HG03025 (cell line): ENCODE results near the gene ZBTB49.

ENCODE experiments used
- ATAC-seq: cut with Tn5 transposase; IDR thresholded peaks from one replicate; pipeline ENCODE4 v1.9.1; 2021; ENCODE audit warnings: mild to moderate bottlenecking, moderate library complexity; ENCODE audit not compliant: unreplicated experiment, low FRiP score

Gene ZBTB49

DNA sequence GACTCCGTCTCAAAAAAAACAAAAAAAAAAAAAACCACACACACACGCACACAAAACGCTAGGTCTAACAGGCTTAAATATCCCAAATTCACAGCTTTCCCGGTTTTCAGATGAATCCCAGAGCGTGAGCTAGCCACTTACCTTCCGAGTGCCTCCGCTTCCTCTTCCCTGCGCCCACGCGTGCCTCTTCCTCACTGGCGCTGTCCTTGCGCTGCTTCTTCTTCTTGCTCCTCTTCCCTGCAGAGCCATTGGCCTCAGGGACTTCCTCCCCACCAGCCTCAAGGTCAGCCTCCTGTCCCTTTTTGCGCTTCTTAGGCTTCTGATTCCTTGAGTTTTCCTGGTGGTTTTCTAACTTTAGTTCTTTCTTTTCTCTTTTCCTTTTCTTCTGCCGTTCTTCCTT, 15.8 kb upstream of the ZBTB49 start:
- ATAC-seq: no peak

DNA sequence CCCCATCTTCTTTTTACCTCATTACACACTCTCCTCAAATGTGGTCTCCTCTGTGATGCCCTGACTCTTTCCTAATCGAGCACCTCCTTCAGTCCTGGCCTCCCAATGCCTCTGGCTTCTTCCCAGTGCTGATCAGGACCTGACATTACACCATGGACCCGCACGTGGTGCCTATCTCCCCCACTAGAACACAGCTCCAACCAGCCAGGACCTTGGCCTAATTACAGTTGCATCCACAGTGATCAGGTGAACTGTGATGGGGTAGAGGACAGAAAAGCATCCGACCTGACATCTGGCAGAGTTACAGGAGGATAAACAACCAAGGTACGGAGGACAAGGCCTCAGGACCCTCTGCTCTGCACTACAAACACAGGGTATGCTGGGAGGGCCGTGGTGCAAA, 12.5 kb upstream of the ZBTB49 start:
- ATAC-seq: no peak

DNA sequence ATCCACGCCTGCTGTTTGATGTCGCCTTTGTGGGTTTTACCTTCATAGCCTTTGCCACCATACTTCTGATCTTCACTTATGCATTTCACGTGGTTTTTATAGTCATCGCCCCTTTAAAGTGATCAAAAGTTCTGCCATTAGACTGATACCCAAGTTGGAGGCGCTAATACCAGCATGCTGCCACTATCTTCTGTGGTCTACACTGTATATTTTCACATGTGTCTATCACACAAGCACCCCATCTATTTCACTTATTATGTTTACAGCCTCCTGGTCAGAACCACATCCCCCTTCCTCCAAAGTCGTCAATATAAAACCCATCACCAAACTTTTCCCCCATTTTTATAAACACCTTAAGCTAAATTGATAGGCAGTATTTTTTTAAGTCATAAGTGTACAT, 8.3 kb upstream of the ZBTB49 start:
- no peak for ATAC-seq

DNA sequence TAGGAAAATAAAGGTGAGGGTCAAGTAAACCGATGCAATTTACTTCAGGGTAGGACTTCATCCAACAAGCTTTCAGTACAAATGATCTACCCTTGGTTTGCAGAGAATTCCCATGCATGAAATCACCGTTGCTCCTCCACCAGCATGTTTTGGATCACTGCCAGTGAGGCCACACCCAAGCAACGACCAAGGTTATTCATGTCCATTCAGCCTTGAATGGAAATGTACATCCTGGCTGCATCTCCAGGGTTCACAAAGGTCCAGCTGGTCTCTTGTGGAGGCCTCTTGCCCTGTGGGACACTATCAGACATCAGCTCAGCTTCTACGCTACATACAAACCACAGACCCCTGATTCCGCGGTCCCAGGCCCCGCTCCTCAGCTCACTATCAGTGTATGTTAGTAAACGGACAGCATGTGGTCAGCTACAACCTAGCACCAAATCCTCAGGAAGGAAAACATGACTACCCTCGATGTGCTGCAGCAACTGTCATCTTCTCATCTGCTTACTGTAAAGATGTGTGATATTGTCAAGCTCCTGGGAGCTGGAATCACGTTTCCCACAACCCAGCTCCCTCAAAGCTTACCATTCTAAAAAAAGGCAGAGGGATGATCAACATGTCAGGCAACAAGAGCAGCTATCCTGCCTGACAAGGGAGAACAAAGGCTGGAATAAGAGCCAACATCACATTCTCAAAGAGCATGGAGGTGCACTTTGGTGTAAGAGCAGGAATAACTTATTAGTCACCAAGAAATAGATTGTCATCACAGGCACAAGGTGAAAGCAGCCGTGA, 5.0 kb upstream of the ZBTB49 start:
- ATAC-seq: no peak

DNA sequence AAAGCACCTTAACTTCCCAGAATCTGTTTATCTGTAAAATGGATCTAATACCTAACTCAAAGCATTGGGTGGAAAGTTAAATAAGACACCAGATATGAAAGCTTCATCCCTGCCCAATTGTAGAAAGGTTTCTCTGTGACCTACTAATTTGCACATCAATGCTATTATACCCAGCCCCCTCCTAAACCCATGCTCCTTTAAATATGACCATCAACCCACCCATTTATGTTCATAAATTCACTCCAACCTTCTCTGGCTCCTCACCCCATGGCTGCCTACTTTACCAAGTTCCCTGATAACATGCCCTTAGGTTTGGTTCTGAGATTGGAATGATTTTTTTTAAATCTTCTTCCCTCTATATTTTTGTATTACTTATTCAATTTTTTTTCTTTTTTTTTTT, 2.0 kb upstream of the ZBTB49 start:
- ATAC-seq: no peak

DNA sequence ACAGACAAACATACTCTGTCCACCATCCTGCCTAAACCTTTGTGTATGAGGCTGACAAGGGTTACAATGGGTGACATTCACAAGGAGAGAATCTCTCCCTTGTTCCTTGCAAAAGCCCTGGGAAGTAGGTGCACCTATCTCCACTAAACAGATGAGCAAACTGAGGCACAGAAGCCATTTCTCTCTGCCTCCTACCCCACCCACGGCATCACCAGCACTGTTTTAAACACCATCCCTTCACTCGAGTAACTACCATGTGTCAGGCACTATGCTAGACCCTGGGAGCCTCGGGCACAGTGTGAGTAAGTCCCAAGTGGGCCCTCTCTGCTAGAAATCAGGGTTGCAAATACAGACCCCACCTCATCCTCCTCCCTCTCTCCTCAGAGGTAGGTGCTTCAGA, 996 bp upstream of the ZBTB49 start:
- ATAC-seq: no peak

DNA sequence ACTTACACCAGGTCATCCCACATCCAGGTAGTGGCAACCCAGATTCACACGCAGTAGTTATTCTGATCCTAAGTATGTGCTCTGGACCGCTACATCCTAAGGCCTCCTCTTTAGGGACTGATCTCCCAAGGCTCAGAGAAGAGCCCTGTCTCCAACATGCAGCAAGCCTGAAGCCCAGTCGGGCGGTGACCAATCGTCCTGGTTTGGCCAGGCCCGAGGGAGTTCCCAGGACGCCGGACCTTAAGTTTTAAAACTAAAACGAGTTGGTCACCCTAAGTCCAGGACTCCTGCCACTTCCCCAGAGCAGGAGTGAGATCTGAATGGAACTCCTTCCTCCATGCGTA, 482 bp upstream of the ZBTB49 start:
- ATAC-seq: peak; percentile 18

DNA sequence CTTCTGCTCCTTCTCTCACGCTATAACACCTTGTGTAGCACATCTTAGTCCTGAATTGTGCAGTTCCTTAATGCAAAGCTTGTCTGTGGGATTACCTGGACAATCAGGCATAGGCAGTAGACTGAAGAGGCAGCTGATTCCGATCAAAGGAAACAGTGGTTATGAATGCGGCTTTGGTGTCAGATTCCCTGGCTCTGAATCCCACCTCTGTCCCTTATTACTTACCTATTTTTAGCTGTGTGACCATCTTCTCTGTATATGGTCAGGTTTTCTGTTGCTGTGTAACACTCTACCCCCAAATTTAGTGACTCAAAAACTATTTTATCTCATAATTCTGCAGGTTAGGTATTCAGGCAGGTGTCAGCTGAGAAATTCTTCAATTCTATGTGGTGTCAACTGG, 3.2 kb downstream of the ZBTB49 start:
- ATAC-seq: no peak

DNA sequence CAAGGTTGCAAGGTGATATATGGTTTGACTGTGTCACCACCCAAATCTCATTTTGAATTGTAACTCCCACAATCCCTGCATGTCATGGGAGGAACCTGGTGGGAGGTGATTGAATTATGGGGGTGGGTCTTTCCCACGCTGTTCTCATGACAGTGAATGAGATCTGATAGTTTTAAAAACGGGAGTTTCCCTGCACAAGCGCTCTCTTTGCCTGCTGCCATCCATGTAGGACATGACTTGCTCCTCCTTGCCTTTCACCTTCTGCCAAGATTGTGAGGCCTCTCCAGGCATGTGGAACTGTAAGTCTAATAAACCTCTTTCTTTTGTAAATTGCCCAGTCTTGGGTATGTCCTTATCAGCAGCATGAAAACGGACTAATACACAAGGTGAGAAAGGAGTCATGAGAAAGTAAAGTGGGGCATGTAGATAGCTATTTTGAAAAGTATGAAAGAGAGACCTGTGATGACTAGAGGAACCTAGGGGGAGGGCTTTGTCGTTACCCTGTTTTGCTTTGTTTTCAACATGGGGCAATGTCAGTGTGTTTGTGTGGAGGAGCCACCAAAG, 6.3 kb downstream of the ZBTB49 start:
- ATAC-seq: no peak

DNA sequence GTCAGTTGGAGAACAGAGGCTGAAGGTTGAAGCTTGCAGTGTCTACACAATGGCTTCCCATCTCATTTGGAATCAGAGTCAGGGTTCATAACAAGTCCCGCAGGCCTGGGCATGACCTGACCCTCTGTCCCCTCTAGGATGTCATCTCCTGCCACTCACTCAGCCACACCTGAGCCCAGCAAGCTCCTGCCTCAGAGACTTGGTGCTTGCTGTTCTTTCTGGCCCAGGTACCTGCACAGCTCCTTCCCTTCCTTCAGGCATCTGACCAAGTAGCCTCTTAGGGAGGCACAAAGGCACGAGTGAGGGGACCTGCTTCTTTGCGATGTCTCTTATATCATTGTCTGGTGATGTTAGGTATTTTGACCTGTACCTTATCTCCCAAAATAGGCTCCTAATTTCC, 9.0 kb downstream of the ZBTB49 start:
- no peak for ATAC-seq

DNA sequence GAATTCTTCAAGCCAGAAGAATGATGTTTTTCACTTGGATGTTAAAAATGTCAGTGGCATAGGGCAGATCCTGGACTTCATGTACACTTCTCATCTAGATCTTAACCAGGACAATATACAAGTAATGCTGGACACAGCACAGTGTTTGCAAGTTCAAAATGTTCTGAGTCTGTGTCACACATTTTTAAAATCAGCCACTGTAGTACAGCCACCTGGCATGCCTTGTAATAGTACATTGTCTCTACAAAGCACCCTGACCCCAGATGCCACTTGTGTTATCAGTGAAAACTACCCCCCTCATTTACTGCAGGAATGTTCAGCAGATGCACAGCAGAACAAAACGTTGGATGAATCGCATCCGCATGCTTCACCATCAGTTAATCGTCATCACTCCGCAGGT, 11.9 kb downstream of the ZBTB49 start:
- ATAC-seq: no peak

DNA sequence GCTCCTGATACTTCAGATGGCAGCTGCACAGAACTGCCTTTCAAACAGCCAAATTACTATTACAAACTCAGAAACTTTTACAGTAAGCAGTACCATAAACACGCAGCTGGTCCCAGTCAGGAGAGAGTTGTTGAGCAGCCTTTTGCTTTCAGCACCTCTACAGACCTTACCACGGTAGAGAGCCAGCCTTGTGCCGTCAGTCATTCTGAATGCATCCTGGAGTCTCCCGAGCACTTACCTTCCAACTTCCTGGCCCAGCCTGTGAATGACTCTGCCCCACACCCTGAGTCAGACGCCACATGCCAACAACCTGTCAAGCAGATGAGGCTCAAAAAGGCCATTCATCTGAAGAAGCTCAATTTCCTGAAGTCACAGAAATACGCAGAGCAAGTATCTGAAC, 12.4 kb downstream of the ZBTB49 start:
- ATAC-seq: no peak

DNA sequence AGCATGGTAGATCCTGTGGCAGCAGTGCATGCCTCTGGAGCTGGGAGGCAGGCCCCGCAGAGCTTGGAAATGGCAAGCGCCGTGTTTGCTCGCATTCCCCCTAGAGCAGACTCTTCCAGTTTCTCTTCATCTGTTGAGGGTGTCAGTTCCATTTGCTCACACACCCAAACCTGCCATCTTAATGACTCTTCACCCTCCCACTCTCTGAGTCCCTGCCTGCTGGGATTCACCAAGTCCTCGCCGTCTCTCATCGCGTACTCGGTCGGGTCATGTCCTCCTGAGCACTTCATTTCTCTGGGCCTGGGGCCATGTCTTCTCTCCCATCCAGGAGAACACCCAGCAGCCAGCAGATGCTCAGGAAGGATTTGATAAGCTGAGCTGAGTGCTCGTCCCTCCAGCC, 16.9 kb downstream of the ZBTB49 start:
- ATAC-seq: no peak

DNA sequence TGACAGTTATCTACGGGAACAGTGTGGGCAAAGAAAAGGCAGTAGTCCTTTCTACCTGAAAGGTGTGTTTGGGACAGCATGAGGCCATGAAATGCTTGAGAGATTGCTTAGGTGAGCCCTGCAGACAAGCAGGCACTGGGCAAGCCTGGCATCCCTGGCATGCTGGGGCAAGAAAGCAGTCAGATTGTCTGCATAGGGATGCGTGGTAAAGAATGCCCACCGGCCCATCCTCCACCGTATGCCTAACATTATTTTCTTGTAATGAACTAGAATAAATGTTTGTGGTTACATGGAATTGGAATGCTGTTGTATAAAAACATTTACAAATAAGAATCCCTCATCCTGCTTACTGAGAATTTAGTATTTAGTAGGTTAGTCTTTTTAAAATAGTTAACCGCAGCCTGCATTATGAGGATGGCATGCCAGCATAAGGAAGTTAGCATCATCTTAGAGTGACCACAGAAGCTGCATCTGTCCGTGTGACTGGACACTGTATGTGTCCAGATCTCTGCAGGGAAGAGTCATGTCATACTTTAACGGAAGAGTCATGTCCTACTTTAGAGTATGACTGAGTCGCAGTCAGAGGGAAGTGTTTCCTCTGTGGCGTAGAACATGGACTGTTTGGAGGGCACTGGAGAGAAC, 18.9 kb downstream of the ZBTB49 start:
- ATAC-seq: no peak

DNA sequence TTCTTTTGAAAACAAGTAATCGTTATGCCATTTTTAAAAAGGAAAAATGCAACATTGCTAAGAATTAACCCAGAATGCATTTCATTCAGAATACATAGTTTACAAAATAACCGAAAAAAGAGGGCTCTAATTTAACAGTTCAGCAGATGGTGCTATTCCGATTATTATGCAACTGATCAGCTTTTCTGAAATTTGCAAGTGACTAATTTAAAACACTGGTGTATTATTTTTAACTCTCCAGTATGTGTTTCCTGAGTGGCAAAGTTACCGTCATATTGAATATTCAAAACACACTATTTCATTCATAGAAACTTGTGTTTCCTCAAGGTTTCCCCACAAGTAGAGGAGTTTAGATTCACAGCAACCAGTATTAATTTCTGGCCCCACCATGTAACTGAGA, 21.1 kb downstream of the ZBTB49 start:
- no peak for ATAC-seq

DNA sequence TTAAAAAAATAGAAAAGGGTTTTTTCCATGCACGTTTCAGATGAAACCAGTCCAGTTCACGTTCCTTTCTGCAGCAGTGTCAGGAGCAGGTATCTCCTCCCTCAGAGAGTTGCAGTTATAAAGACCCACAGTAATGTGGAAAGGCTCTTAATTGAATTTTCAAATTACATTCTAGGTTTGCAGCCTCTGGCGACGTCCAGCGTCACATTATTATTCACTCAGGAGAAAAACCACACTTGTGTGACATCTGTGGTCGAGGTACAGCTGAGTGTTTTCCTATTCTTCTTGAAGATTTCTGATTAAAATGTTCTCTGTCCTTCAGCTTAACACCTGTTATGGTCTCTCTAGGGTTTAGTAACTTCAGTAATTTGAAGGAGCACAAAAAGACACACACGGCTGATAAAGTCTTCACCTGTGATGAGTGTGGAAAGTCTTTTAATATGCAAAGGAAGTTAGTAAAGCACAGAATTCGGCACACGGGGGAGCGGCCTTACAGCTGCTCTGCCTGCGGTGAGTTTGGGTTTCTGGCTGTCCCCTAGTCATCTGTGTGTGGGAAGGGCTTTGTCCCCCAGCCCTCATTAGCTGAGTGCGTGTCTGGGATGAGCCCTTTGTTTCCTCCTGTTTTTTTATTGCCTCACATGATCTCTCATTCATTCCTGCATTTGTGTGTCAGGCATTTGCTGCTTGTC, 25.6 kb downstream of the ZBTB49 start:
- ATAC-seq: no peak

DNA sequence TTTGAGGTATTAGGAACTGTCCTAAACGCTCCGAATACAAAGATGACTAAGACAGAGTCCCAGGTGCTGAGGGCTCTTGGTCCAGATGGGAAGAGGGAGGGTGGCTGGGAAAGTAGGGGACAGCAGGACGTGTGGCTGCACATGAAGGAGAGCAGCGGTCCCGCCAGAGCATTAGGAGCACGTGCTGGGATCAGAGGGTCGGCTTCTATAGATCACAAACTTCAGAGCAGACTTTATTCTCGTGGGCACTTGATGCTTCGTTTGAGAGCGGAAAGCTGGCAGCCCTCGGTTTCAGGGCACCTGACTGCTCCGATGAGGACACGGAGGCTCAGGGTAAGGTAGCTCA, 26.1 kb downstream of the ZBTB49 start:
- ATAC-seq: no peak

DNA sequence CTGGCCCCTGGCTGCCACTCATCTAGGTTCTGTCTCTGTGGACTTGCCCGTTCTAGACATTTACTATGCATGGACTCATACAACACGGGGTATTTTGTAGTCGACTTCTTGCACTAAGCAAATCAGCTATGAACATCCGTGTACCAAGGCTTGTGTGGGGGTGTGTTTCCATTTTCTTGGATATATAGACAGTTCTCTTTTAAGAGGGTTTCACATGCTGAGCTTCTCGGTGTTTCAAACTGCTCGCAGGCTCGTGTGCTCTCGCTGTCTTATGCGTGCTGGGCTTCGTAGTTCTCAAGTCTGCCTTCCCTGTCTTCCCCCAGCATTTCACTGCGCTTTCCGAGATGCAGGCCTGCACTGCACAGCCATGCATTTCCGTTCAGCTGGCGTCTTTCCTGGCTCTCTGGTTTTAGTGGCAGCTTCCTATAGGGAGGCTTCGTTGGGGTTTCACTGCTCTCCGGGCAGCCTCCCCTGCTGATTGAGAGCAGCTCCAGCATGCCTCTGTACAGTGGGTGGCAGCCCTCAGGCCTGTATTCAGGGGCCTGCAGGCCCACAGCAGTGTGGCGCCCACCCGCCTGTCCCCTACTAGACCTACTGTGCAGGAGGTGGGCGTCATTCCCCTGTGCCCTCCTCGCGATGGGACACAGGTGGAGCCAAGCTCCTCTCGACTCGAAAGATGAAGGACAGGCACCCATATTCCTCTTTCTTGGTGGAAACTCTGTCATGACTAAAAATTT, 27.6 kb downstream of the ZBTB49 start:
- ATAC-seq: no peak

DNA sequence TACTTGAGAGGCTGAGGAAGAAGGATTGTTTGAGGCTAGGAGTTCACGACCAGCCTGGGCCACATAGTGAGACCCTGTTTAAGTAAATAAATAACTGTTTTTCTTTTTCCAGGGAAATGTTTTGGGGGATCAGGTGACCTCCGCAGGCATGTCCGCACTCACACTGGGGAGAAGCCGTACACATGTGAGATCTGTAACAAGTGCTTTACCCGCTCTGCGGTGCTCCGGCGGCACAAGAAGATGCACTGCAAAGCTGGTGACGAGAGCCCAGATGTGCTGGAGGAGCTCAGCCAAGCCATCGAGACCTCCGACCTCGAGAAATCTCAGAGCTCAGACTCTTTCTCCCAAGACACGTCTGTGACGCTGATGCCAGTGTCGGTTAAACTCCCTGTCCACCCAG, 30.5 kb downstream of the ZBTB49 start:
- no peak for ATAC-seq

DNA sequence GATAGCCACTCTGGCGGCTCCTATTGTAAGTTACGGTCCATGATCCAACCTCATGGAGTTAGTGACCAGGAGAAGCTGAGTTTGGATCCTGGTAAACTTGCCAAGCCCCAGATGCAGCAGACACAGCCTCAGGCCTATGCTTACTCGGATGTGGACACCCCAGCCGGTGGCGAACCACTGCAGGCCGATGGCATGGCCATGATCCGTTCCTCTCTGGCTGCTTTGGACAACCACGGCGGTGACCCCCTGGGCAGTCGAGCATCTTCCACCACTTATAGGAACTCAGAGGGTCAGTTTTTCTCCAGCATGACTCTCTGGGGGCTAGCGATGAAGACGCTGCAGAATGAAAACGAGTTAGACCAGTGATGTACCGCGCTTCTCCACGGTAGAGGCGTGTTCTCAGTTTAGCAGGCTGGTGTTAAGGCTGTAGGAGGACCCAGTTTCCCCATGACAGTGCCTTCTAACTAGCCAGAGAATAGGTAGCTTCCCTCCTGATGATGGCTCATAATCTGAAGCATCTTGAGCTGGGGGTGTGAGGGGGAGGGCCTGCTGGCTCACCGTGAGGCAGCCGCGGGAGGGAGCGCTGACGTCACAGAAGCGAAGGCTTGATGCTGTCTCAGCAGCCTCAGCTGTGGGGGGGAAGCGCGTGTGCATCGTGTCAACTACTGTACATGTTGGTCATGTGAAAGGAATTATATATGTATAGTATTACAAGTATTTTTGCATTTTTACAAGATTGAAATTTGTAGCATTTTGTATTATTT, 31.1 kb downstream of the ZBTB49 start:
- no peak for ATAC-seq
